B cell (primary cell): ENCODE data around the gene FBXO34. TPM values are rescaled to one million over a fixed set of nuclear protein-coding genes. Genes with fewer than 3 reads are reported as not detected.
A peak's percentile ranks its signal among the peaks of the same experiment; 100 is the strongest.

Experiments used
- ATAC-seq: fragments of 200-7000 bp; cut with Tn5 transposase; one replicate; pipeline ENCODE4 v1.10.0; 2021; ENCODE audit warnings: low read depth, mild to moderate bottlenecking, moderate number of reproducible peaks, moderate library complexity
- CTCF ChIA-PET: fragments of 350-600 bp; sonication (Branson Sonifier 250); formaldehyde crosslinking; loops from one replicate; lab custom pipeline; 2021; ENCODE audit warnings: antibody characterized with exemption, inconsistent platforms; lab: Charles Lee
- POLR2A ChIA-PET: fragments of 350-600 bp; sonication (Branson Sonifier 250); formaldehyde crosslinking; loops from one replicate; lab custom pipeline; 2021; ENCODE audit warnings: antibody characterized with exemption; lab: Charles Lee
- DNase-seq: peaks from one replicate; pipeline ENCODE4 v3.0.0; 2013
- H2AFZ ChIP-seq: 2 replicates; pipeline ENCODE4 v1.6.1; 2012; ENCODE audit warnings: mild to moderate bottlenecking, low read depth, low read length; ENCODE audit not compliant: insufficient read depth, poor library complexity, severe bottlenecking
- H3K27ac ChIP-seq, 2 donors: 1 replicate in 1 of 2; 2 replicates in 1 of 2; pipeline ENCODE4 v1.5.1; 2012 to 2013; ENCODE audit warnings: low read length in 2 of 2, mild to moderate bottlenecking in 2 of 2, moderate library complexity in 1 of 2
- H3K27me3 ChIP-seq, 4 experiments: fragments of 200-600 bp in 1 of 4; sonication (generic) in 1 of 4; replicated peaks in 1 of 4; 1 replicate in 2 of 4; 2 replicates in 2 of 4; pipeline versions ENCODE4 v1.6.1 to v1.7.0; 2013 to 2016; ENCODE audit warnings: low read length in 3 of 4, mild to moderate bottlenecking in 2 of 4, mixed read lengths in 1 of 4, moderate library complexity in 1 of 4; ENCODE audit not compliant: insufficient read depth in 4 of 4, control insufficient read depth in 3 of 4; ENCODE audit errors: control extremely low read depth in 1 of 4
- H3K36me3 ChIP-seq, 2 experiments: replicated peaks in 1 of 2; 1 replicate in 1 of 2; 2 replicates in 1 of 2; pipeline versions ENCODE4 v1.6.1 to v1.7.1; 2013; ENCODE audit warnings: low read length in 1 of 2; ENCODE audit not compliant: insufficient read depth in 2 of 2, control insufficient read depth in 1 of 2; ENCODE audit errors: control extremely low read depth in 1 of 2, extremely low read depth in 1 of 2
- H3K4me1 ChIP-seq, 2 donors: fragments of 200-600 bp in 1 of 2; sonication (generic) in 1 of 2; 1 replicate in 1 of 2; 2 replicates in 1 of 2; pipeline versions ENCODE4 v1.5.1 to v1.6.1; 2013 to 2017; ENCODE audit warnings: low read length in 2 of 2; ENCODE audit not compliant: control insufficient read depth in 2 of 2, insufficient read depth in 2 of 2
- H3K4me2 ChIP-seq: replicated peaks from 2 replicates; pipeline ENCODE3; 2012; ENCODE audit warnings: mild to moderate bottlenecking, low read depth, low read length; ENCODE audit not compliant: poor library complexity, severe bottlenecking
- H3K4me3 ChIP-seq, 5 experiments: fragments of 200-600 bp in 1 of 5; sonication (generic) in 1 of 5; 1 replicate in 3 of 5; 2 replicates in 2 of 5; pipeline versions ENCODE4 v1.5.1 to v1.7.0; 2011 to 2016; ENCODE audit warnings: low read length in 4 of 5, mild to moderate bottlenecking in 4 of 5, low read depth in 2 of 5, control low read depth in 1 of 5, moderate library complexity in 1 of 5; ENCODE audit not compliant: insufficient read depth in 1 of 5; ENCODE audit errors: control extremely low read depth in 1 of 5, extremely low read depth in 1 of 5
- H3K79me2 ChIP-seq: fragments of 200-600 bp; sonication (generic); one replicate; pipeline ENCODE4 v1.6.0; 2016; ENCODE audit warnings: low read length; ENCODE audit not compliant: control insufficient read depth, insufficient read depth
- H3K9ac ChIP-seq: fragments of 200-600 bp; sonication (generic); 2 replicates; pipeline ENCODE4 v1.6.1; 2017; ENCODE audit warnings: mild to moderate bottlenecking, low read length, moderate library complexity
- H3K9me3 ChIP-seq, 3 donors: one replicate each; pipeline versions ENCODE4 v1.6.1 to v1.7.1; 2013; ENCODE audit warnings: low read length in 2 of 3; ENCODE audit not compliant: control insufficient read depth in 2 of 3, insufficient read depth in 1 of 3; ENCODE audit errors: control extremely low read depth in 1 of 3
- H4K20me1 ChIP-seq: 2 replicates; pipeline ENCODE4 v1.6.0; 2012; ENCODE audit warnings: mild to moderate bottlenecking, low read length; ENCODE audit not compliant: insufficient read depth, control insufficient read depth, poor library complexity, severe bottlenecking
- H3K27ac Mint-ChIP-seq: one replicate; pipeline ENCODE4 v1.8.0; 2021; ENCODE audit warnings: mixed read lengths
- H3K27me3 Mint-ChIP-seq: one replicate; pipeline ENCODE4 v1.8.0; 2021; ENCODE audit warnings: mixed read lengths
- H3K4me1 Mint-ChIP-seq: one replicate; pipeline ENCODE4 v1.8.0; 2021; ENCODE audit warnings: mixed read lengths
- H3K4me3 Mint-ChIP-seq: one replicate; pipeline ENCODE4 v1.8.0; 2021; ENCODE audit warnings: mixed read lengths
- H3K9me3 Mint-ChIP-seq: one replicate; pipeline ENCODE4 v1.8.0; 2022; ENCODE audit warnings: mixed read lengths; ENCODE audit not compliant: insufficient read depth
- EZH2 ChIP-seq: IDR thresholded peaks from 2 replicates; pipeline ENCODE4 v1.6.1; 2012; ENCODE audit warnings: borderline replicate concordance, low read depth, mild to moderate bottlenecking, moderate library complexity, low read length; ENCODE audit not compliant: insufficient read depth, poor library complexity, severe bottlenecking
- WGBS: methylation state at CpG from one replicate; pipeline ENCODE4 v1.1.5; 2013; ENCODE audit warnings: missing lambda C conversion rate; ENCODE audit not compliant: insufficient coverage; 5-methylcytosine and 5-hydroxymethylcytosine counted together
- intact Hi-C: fragments of 100-400 bp; cut with micrococcal nuclease; formaldehyde crosslinking; loops from one replicate; pipeline ENCODE4 v1.10.0; 2022
- polyA plus RNA-seq: library from polyadenylated mRNA; depleted of rRNA; stranded (reverse); fragments of >200 nt; gene quantifications from 2 replicates; pipeline ENCODE4 v1.2.3, GENCODE V29; 2012
- total RNA-seq, 2 donors: library from RNA; stranded (reverse); fragments of 120-200 nt in 1 of 2; gene quantifications; 1 replicate in 1 of 2; 2 replicates in 1 of 2; pipeline versions ENCODE4 v1.2.3 to v1.2.4, GENCODE V29; 2013 to 2022
- TF ChIP-seq, protein P1 (sequence below): fragments of 200-600 bp; IDR thresholded peaks from one replicate; pipeline ENCODE4 v1.8.0; 2022; ENCODE audit warnings: antibody characterized with exemption, mild to moderate bottlenecking

The FBXO34 gene
- total and polyA plus RNA-seq, 2 donors (not counting 1 experiment from before 2014, with no cell fraction given), result 8.1 to 27.5 TPM

DNA sequence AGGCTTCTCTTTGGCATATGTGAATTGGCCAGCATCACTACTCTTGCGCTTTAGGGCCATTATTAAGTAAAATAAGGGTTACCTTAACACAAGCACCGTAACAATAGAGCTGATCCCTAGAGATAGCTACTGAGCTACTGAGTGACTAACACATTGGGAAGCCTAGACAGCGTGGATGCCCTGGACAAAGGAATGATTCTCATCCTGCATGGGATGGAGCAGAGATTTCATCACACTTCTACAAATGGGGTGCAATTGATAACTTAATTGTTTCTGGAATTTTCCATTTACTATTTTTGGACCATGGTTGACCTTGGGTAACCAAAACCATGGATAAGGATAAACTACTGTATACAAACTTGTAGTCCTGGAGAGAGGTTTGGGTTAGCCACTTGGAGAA lies 57.1 kb downstream of the FBXO34 start:
- H3K4me1 Mint-ChIP-seq, result peaks cover 50% of the 10 kb centered on the region

DNA sequence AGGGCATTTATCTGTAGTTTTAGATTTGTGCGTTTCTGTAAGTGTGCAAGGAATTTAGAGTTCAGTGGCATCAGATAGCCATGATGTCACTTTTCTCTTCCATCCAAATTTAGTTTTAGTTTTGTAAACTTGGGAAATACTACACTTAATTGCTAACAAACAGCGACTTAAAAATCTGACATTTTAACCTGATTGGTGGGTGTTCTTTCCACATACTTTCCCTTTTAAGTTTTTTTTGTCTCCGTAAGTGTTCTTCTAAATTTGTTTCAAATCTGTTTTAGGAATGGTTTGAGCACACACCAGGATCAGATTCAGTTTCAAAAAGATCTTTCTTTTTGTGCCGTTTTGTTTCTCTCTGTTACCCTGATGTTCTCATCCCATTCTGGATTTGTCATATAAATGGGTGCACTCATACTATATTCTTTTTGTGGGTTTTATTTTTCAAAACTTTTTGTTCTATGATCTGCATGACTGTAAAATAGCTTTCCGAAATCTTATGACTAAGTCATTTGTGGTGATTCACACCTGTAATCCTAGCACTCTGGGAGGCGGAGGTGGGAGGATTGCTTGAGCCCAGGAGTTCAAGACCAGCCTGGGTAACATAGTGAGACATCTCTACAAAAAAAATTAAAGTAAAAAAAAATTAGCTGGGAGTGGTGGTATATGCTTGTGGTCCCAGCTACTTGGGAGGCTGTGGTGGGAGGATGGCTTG lies 58.9 kb downstream of the FBXO34 start:
- POLR2A ChIA-PET, result no interaction called here
- Histone ChIP-seq H3K9me3 (no peaks in the 10 kb centered on the region), H3K27ac (no peak overlapping the region), H3K4me1 (peaks cover 43 to 47% of the 10 kb centered on the region in 2 donors), H4K20me1 (no peaks in the 10 kb centered on the region), H3K4me3 (no peak overlapping the region), H3K9ac (no peak overlapping the region), H2AFZ (no peak overlapping the region), H3K36me3 (no peaks in the 10 kb centered on the region), H3K27me3 (no peaks in the 10 kb centered on the region), H3K4me2 (no peak overlapping the region), H3K79me2 (peaks cover 63% of the 10 kb centered on the region)
- 100% methylated on average over 1 of the region's 6 CpGs for WGBS
- CTCF ChIA-PET, result no interaction called here
- H3K27me3 Mint-ChIP-seq, result no peaks in the 10 kb centered on the region
- H3K27ac Mint-ChIP-seq, result no peak overlapping the region
- H3K4me1 Mint-ChIP-seq, result peaks cover 68% of the 10 kb centered on the region
- intact Hi-C loops, result no loop called here
- no peaks in the 10 kb centered on the region for H3K9me3 Mint-ChIP-seq
- ATAC-seq (no peak), DNase-seq (no peak)
- no peak for TF ChIP-seq EZH2
- no peak overlapping the region for H3K4me3 Mint-ChIP-seq

More for the DNA sequence above, 57.1 kb downstream of the FBXO34 start:
- Histone ChIP-seq H3K27ac (no peak overlapping the region), H3K9me3 (no peaks in the 10 kb centered on the region), H3K79me2 (peaks cover 60% of the 10 kb centered on the region), H3K4me3 (no peak overlapping the region), H3K4me2 (no peak overlapping the region), H3K9ac (no peak overlapping the region), H4K20me1 (no peaks in the 10 kb centered on the region), H3K27me3 (no peaks in the 10 kb centered on the region), H3K4me1 (peaks cover 24 to 30% of the 10 kb centered on the region in 2 donors), H3K36me3 (no peaks in the 10 kb centered on the region), H2AFZ (no peak overlapping the region)
- Mint-ChIP-seq H3K4me3 (no peak overlapping the region), H3K27me3 (no peaks in the 10 kb centered on the region), H3K9me3 (no peaks in the 10 kb centered on the region), H3K27ac (peak overlapping the region; percentile 2)
- POLR2A ChIA-PET, result no interaction called here
- ATAC-seq (no peak), DNase-seq (no peak)
- TF ChIP-seq, protein P1, sequence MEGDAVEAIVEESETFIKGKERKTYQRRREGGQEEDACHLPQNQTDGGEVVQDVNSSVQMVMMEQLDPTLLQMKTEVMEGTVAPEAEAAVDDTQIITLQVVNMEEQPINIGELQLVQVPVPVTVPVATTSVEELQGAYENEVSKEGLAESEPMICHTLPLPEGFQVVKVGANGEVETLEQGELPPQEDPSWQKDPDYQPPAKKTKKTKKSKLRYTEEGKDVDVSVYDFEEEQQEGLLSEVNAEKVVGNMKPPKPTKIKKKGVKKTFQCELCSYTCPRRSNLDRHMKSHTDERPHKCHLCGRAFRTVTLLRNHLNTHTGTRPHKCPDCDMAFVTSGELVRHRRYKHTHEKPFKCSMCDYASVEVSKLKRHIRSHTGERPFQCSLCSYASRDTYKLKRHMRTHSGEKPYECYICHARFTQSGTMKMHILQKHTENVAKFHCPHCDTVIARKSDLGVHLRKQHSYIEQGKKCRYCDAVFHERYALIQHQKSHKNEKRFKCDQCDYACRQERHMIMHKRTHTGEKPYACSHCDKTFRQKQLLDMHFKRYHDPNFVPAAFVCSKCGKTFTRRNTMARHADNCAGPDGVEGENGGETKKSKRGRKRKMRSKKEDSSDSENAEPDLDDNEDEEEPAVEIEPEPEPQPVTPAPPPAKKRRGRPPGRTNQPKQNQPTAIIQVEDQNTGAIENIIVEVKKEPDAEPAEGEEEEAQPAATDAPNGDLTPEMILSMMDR, result no peak
- TF ChIP-seq EZH2, result no peak
- 100% methylated on average over 1 of the region's 3 CpGs for WGBS
- intact Hi-C loops, result no loop called here
- CTCF ChIA-PET, result no interaction called here
